CD8-positive, alpha-beta memory T cell (primary cell): ENCODE results near the gene RAB11FIP4. TPM values are rescaled to one million over a fixed set of nuclear protein-coding genes. Genes with fewer than 3 reads are reported as not detected.

Experiments used
- CTCF ChIA-PET: fragments of 350-600 bp; sonication (Branson Sonifier 250); formaldehyde crosslinking; loops from one replicate; lab custom pipeline; 2021; ENCODE audit warnings: antibody characterized with exemption; lab: Charles Lee
- POLR2A ChIA-PET: fragments of 350-600 bp; sonication (Branson Sonifier 250); formaldehyde crosslinking; loops from one replicate; lab custom pipeline; 2021; ENCODE audit warnings: antibody characterized with exemption; lab: Charles Lee
- DNase-seq, 5 donors: peaks; one replicate each; pipeline versions ENCODE4 v3.0.0 to v3.0.0-alpha.2; 2020 to 2022; ENCODE audit warnings: mixed read lengths in 1 of 5
- H3K27ac ChIP-seq: one replicate; pipeline ENCODE4 v1.7.0; 2013; ENCODE audit warnings: low read depth, mild to moderate bottlenecking, low read length, moderate library complexity
- H3K27me3 ChIP-seq: 2 replicates; pipeline ENCODE4 v1.7.0; 2013; ENCODE audit warnings: low read length, mild to moderate bottlenecking; ENCODE audit not compliant: insufficient read depth, poor library complexity, severe bottlenecking
- H3K36me3 ChIP-seq: 2 replicates; pipeline ENCODE4 v1.7.0; 2013; ENCODE audit warnings: mild to moderate bottlenecking, low read length, moderate library complexity; ENCODE audit not compliant: insufficient read depth
- H3K4me1 ChIP-seq: 2 replicates; pipeline ENCODE4 v1.7.0; 2013; ENCODE audit warnings: mild to moderate bottlenecking, low read length, moderate library complexity; ENCODE audit not compliant: insufficient read depth
- H3K4me3 ChIP-seq: 2 replicates; pipeline ENCODE4 v1.7.0; 2013; ENCODE audit warnings: mild to moderate bottlenecking, low read length
- H3K9me3 ChIP-seq: 2 replicates; pipeline ENCODE4 v1.7.0; 2013; ENCODE audit warnings: mild to moderate bottlenecking, low read length
- H3K27ac Mint-ChIP-seq, 8 donors: one replicate each; pipeline ENCODE4 v1.8.0; 2020 to 2021; ENCODE audit warnings: mixed read lengths in 8 of 8, mild to moderate bottlenecking in 6 of 8, inconsistent platforms in 3 of 8, moderate library complexity in 3 of 8
- H3K27me3 Mint-ChIP-seq, 2 donors: one replicate each; pipeline ENCODE4 v1.8.0; 2020 to 2021; ENCODE audit warnings: mixed read lengths in 2 of 2, mild to moderate bottlenecking in 1 of 2, moderate library complexity in 1 of 2
- H3K36me3 Mint-ChIP-seq, 3 donors: one replicate each; pipeline ENCODE4 v1.8.0; 2020 to 2021; ENCODE audit warnings: mixed read lengths in 3 of 3, inconsistent platforms in 1 of 3, mild to moderate bottlenecking in 1 of 3
- H3K4me1 Mint-ChIP-seq, 3 donors: one replicate each; pipeline ENCODE4 v1.8.0; 2020 to 2021; ENCODE audit warnings: mixed read lengths in 3 of 3, inconsistent platforms in 1 of 3, mild to moderate bottlenecking in 1 of 3
- H3K4me3 Mint-ChIP-seq, 7 donors: one replicate each; pipeline ENCODE4 v1.8.0; 2020 to 2021; ENCODE audit warnings: mixed read lengths in 7 of 7, mild to moderate bottlenecking in 6 of 7, moderate library complexity in 4 of 7, inconsistent platforms in 2 of 7
- H3K9me3 Mint-ChIP-seq, 5 donors: one replicate each; pipeline ENCODE4 v1.8.0; 2020 to 2022; ENCODE audit warnings: mixed read lengths in 5 of 5, mild to moderate bottlenecking in 3 of 5, moderate library complexity in 2 of 5, inconsistent platforms in 1 of 5
- polyA plus RNA-seq: library from polyadenylated mRNA; unstranded; fragments of 300-500 nt; fragmentation: Illumina TruSeq; gene quantifications from one replicate; pipeline ENCODE4 v1.2.3, GENCODE V29; 2021
- total RNA-seq, 2 experiments: library from RNA; stranded (reverse); gene quantifications; one replicate each; pipeline ENCODE4 v1.2.3, GENCODE V29; 2021

Gene RAB11FIP4
- total and polyA plus RNA-seq, 3 experiments from 2014 or later: 15.1 to 26.8 (median 17.4) TPM

GRCh38 chr17:31499771-31500554 is 108.5 kb downstream of the RAB11FIP4 start:
- H3K27me3 ChIP-seq: no peaks in the 10 kb centered on the region
- peak overlapping the region in 1 of 7 donors; percentile 27 for H3K4me3 Mint-ChIP-seq
- ChIA-PET CTCF (interaction anchor here (0.6 to 2.9 kb wide), 6 partner anchors 8 to 63 kb away, joined by 3 to 11 read pairs (median 3); no protein-coding TSS in a partner anchor), POLR2A (interaction anchor here (0.8 to 1.0 kb wide), 2 partner anchors 8 to 12 kb away, joined by 3 read pairs; no protein-coding TSS in a partner anchor)
- peaks cover 50% of the 10 kb centered on the region for H3K4me1 ChIP-seq
- peak in 1 of 5 donors; percentile 19 for DNase-seq
- H3K27ac Mint-ChIP-seq: peak overlapping the region in 5 of 8 donors; percentile 22 to 72 (median 54)
- no peaks in the 10 kb centered on the region for H3K9me3 Mint-ChIP-seq
- no peak overlapping the region for H3K4me3 ChIP-seq
- no peaks in the 10 kb centered on the region for H3K27me3 Mint-ChIP-seq
- H3K27ac ChIP-seq: no peak overlapping the region
- H3K36me3 Mint-ChIP-seq: peaks cover 0 to 4% (median 0%) of the 10 kb centered on the region in 3 donors
- no peaks in the 10 kb centered on the region for H3K9me3 ChIP-seq
- no peaks in the 10 kb centered on the region for H3K36me3 ChIP-seq
- H3K4me1 Mint-ChIP-seq: peaks cover 38 to 76% (median 50%) of the 10 kb centered on the region in 3 donors

DNA sequence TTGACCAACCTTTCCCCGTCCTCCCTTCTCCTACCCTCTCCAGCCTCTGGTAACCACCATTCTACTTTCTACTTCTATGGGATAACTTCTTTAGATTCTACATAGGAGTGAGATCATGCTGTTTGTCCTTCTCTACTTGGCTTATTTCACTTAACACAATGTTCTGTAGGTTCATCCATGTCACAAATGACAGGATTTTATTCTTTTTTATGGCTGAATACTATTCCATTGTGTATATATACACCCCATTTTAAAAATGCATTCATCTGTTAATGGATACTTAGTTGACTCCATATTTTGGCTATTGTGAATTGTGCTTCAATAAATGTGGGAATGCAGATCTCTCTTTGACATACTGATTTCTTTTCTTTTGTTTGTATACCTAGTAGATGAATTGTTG is 115.0 kb downstream of the RAB11FIP4 start:
- POLR2A ChIA-PET: interaction anchor here (0.8 to 1.8 kb wide), 2 partner anchors 12 to 19 kb away, joined by 3 to 8 read pairs; no protein-coding TSS in a partner anchor
- H3K36me3 Mint-ChIP-seq: peaks cover 0 to 1% (median 1%) of the 10 kb centered on the region in 3 donors
- Histone ChIP-seq H3K27ac (no peak overlapping the region), H3K36me3 (no peaks in the 10 kb centered on the region), H3K9me3 (no peaks in the 10 kb centered on the region), H3K27me3 (no peaks in the 10 kb centered on the region), H3K4me3 (no peak overlapping the region), H3K4me1 (peaks cover 50% of the 10 kb centered on the region)
- peak overlapping the region; percentile 0 to 94 (median 82) for H3K27ac Mint-ChIP-seq
- CTCF ChIA-PET: interaction anchor here (1.3 to 1.6 kb wide), 4 partner anchors 12 to 336 kb away, joined by 3 to 5 read pairs (median 4); no protein-coding TSS in a partner anchor
- peak overlapping the region in 1 of 7 donors; percentile 15 for H3K4me3 Mint-ChIP-seq
- H3K27me3 Mint-ChIP-seq: no peaks in the 10 kb centered on the region
- H3K9me3 Mint-ChIP-seq: no peaks in the 10 kb centered on the region
- peaks cover 54 to 77% (median 72%) of the 10 kb centered on the region in 3 donors for H3K4me1 Mint-ChIP-seq
- no peak for DNase-seq

GRCh38 chr17:31508288-31509094 is 117.0 kb downstream of the RAB11FIP4 start:
- no peaks in the 10 kb centered on the region for H3K27me3 Mint-ChIP-seq
- H3K27me3 ChIP-seq: no peaks in the 10 kb centered on the region
- H3K36me3 ChIP-seq: no peaks in the 10 kb centered on the region
- H3K9me3 Mint-ChIP-seq: no peaks in the 10 kb centered on the region
- no peaks in the 10 kb centered on the region for H3K9me3 ChIP-seq
- H3K4me1 ChIP-seq: peaks cover 66% of the 10 kb centered on the region
- peak; percentile 55 to 90 (median 86) for DNase-seq
- peak overlapping the region; percentile 92 to 100 (median 98) for H3K27ac Mint-ChIP-seq
- peak overlapping the region; percentile 73 for H3K4me3 ChIP-seq
- peak overlapping the region; percentile 85 to 96 (median 90) for H3K4me3 Mint-ChIP-seq
- ChIA-PET POLR2A (interaction anchor here (0.5 to 5.0 kb wide), 5 partner anchors 8 to 64 kb away, joined by 3 to 51 read pairs (median 3); no protein-coding TSS in a partner anchor), CTCF (interaction anchor here (1.0 to 5.6 kb wide), 9 partner anchors 9 to 71 kb away, joined by 3 to 48 read pairs (median 9); no protein-coding TSS in a partner anchor)
- H3K36me3 Mint-ChIP-seq: peaks cover 0 to 1% (median 1%) of the 10 kb centered on the region in 3 donors
- H3K4me1 Mint-ChIP-seq: peaks cover 61 to 84% (median 76%) of the 10 kb centered on the region in 3 donors
- H3K27ac ChIP-seq: peak overlapping the region; percentile 70

DNA sequence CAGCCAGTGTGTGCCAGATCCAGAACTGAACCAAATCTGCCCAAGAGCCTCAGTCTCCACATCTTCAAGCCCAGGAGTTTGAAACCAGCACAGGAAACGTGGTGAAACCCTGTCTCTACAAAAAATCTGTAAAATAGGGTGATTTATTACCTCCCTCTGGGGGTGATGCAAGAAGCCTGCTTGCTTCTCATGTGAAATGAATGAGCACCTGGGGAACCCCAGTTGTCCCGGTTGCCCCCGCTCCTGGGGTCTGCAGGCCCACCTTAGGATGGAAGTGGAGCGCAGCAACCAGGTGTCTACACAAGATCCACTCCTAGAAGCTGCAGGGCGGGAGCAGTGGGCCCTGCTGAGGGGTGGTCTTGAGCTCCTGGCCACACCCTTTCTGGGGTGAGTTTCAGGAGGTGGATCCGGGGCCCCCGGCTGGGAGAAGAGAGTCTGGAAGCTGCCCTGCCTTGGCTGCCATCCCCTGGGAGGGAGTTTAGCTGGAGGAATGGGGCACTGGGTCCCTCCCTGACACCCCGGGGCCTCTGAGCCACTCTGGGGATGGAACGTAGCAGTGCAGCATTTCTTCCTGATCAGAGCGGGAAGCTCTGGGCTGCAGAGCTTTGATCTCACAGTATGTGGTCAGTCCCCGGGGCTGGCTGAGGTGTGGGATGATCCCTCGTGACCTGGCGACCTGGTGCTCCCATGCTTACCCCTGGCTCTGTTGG is 117.8 kb downstream of the RAB11FIP4 start:
- Mint-ChIP-seq H3K27ac (peak overlapping the region; percentile 92 to 100 (median 98)), H3K36me3 (peaks cover 0 to 1% (median 1%) of the 10 kb centered on the region in 3 donors), H3K9me3 (no peaks in the 10 kb centered on the region), H3K4me1 (peaks cover 61 to 82% (median 74%) of the 10 kb centered on the region in 3 donors), H3K27me3 (no peaks in the 10 kb centered on the region), H3K4me3 (peak overlapping the region; percentile 85 to 96 (median 90))
- H3K4me3 ChIP-seq: peak overlapping the region; percentile 73
- peak overlapping the region; percentile 70 for H3K27ac ChIP-seq
- H3K36me3 ChIP-seq: no peaks in the 10 kb centered on the region
- no peaks in the 10 kb centered on the region for H3K27me3 ChIP-seq
- CTCF ChIA-PET: interaction anchor here (0.8 to 5.6 kb wide), 14 partner anchors 8 to 119 kb away, joined by 3 to 48 read pairs (median 8); no protein-coding TSS in a partner anchor
- no peaks in the 10 kb centered on the region for H3K9me3 ChIP-seq
- DNase-seq: peak in 2 of 5 donors; percentile 27 to 49
- peaks cover 72% of the 10 kb centered on the region for H3K4me1 ChIP-seq
- POLR2A ChIA-PET: interaction anchor here (0.5 to 5.0 kb wide), 5 partner anchors 9 to 63 kb away, joined by 3 to 51 read pairs (median 3); no protein-coding TSS in a partner anchor

DNA sequence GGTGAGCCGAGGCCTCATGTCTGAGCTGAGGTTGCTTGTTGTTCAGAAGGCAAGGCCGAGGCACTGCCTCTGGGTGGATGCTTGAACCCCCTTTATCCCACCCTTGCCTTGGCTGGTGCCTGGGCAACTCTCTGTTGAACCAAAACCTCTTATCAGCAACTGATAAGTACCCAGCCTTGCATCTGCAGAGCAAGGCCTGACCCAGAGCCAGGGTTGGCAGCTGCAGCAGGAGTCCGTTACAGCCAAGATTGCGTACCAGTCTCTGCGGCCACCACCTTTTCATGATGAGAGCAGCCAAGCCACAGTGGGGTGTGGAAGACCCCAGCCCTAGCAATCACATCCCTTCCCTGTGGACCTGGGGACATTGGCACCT is 118.3 kb downstream of the RAB11FIP4 start:
- peaks cover 74% of the 10 kb centered on the region for H3K4me1 ChIP-seq
- H3K27ac Mint-ChIP-seq: peak overlapping the region; percentile 92 to 100 (median 98)
- H3K4me3 ChIP-seq: peak overlapping the region; percentile 73

DNA sequence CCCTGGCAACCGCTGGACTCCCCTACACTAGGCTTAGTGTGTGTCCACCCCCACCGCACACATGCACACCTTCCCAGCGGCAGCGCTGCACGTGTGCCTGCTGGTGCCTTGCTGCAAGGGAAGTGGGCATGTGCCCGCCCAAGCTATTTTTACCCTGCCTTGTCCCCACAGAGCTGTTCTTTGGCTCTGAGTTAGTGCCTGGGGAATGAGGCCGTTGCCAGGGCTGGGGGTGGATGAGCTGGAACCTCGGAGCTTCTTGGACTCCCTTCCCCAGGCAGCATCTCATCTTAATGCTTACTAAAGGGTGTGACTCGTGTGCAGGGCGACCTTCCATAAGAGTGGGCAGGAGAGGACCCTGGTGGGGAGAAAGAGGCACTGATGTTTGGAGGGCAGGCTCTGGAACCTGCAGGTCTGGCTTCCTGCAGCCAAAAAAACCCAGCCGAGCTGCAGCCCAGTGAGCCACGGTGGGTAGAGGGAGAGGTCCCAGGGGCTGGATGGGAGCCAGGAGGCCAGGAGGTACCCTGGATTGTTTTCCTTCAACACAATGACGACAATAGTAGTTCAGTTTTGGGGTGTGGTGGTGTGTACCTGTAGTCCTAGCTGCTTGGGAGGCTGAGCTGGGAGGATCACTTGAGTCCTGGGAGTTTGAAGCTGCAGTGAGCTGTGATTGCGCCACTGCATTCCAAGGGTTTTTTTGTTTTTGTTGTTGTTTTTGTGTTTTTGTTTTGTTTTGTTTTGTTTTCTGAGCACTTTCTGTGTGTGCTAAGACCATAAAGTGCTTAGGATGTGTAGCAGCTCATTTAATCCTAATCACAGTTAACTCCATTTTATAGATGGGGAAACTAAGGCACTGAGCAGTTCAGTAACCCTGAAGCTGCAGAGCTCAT is 119.1 kb downstream of the RAB11FIP4 start:
- Mint-ChIP-seq H3K36me3 (peaks cover 0 to 6% (median 1%) of the 10 kb centered on the region in 3 donors), H3K9me3 (no peaks in the 10 kb centered on the region), H3K27me3 (no peaks in the 10 kb centered on the region), H3K27ac (peak overlapping the region; percentile 92 to 100 (median 98)), H3K4me3 (peak overlapping the region; percentile 80 to 96 (median 90)), H3K4me1 (peaks cover 64 to 83% (median 74%) of the 10 kb centered on the region in 3 donors)
- no peaks in the 10 kb centered on the region for H3K27me3 ChIP-seq
- CTCF ChIA-PET: interaction anchor here (0.7 to 5.6 kb wide), 10 partner anchors 10 to 121 kb away, joined by 3 to 48 read pairs (median 10); no protein-coding TSS in a partner anchor
- H3K36me3 ChIP-seq: no peaks in the 10 kb centered on the region
- H3K4me1 ChIP-seq: peaks cover 74% of the 10 kb centered on the region
- H3K9me3 ChIP-seq: no peaks in the 10 kb centered on the region
- H3K4me3 ChIP-seq: peak overlapping the region; percentile 73
- peak overlapping the region; percentile 70 for H3K27ac ChIP-seq
- peak in 2 of 5 donors; percentile 36 to 44 for DNase-seq
- POLR2A ChIA-PET: interaction anchor here (2.4 to 5.0 kb wide), 2 partner anchors 17 to 22 kb away, joined by 39 to 51 read pairs; no protein-coding TSS in a partner anchor

More for the DNA sequence above, 118.3 kb downstream of the RAB11FIP4 start:
- no peaks in the 10 kb centered on the region for H3K9me3 ChIP-seq
- H3K27ac ChIP-seq: peak overlapping the region; percentile 70
- Mint-ChIP-seq H3K27me3 (no peaks in the 10 kb centered on the region), H3K4me3 (peak overlapping the region; percentile 80 to 96 (median 90)), H3K36me3 (peaks cover 0 to 3% (median 1%) of the 10 kb centered on the region in 3 donors), H3K4me1 (peaks cover 63 to 81% (median 74%) of the 10 kb centered on the region in 3 donors), H3K9me3 (no peaks in the 10 kb centered on the region)
- ChIA-PET POLR2A (interaction anchor here (2.4 to 5.0 kb wide), 2 partner anchors 17 to 22 kb away, joined by 39 to 51 read pairs; no protein-coding TSS in a partner anchor), CTCF (interaction anchor here (0.8 to 5.6 kb wide), 9 partner anchors 8 to 120 kb away, joined by 3 to 48 read pairs (median 10); no protein-coding TSS in a partner anchor)
- H3K36me3 ChIP-seq: no peaks in the 10 kb centered on the region
- H3K27me3 ChIP-seq: no peaks in the 10 kb centered on the region
- no peak for DNase-seq
